Neural progenitor cell (in vitro differentiated cells): ENCODE results near the gene GRAMD2A. TPM values are rescaled to one million over a fixed set of nuclear protein-coding genes. Genes with fewer than 3 reads are reported as not detected.
A peak's percentile ranks its signal among the peaks of the same experiment; 100 is the strongest.

ENCODE experiments used
- DNase-seq: peaks from one replicate; pipeline ENCODE4 v3.0.0-alpha.2; 2016; ENCODE audit warnings: low spot score
- H2AFZ ChIP-seq: fragments of 200-600 bp; sonication (generic); replicated peaks from 2 replicates; pipeline ENCODE4 v1.6.1; 2016; ENCODE audit warnings: antibody characterized with exemption
- H3F3A ChIP-seq: fragments of 200-600 bp; sonication (generic); 2 replicates; pipeline ENCODE4 v1.6.1; 2016; ENCODE audit warnings: antibody characterized with exemption, low read depth
- H3K27ac ChIP-seq: fragments of 200-600 bp; sonication (generic); 2 replicates; pipeline ENCODE4 v1.5.1; 2016; ENCODE audit warnings: mild to moderate bottlenecking
- H3K27me3 ChIP-seq: fragments of 200-600 bp; sonication (generic); 2 replicates; pipeline ENCODE4 v1.6.1; 2016; ENCODE audit warnings: mild to moderate bottlenecking, moderate library complexity
- H3K36me3 ChIP-seq: fragments of 200-600 bp; sonication (generic); 2 replicates; pipeline ENCODE4 v1.5.1; 2016
- H3K4me1 ChIP-seq: fragments of 200-600 bp; sonication (generic); 2 replicates; pipeline ENCODE4 v1.6.1; 2016; ENCODE audit warnings: mixed run types
- H3K4me2 ChIP-seq: fragments of 200-600 bp; sonication (generic); 2 replicates; pipeline ENCODE4 v1.6.1; 2016
- H3K4me3 ChIP-seq: fragments of 200-600 bp; sonication (generic); 2 replicates; pipeline ENCODE4 v1.5.1; 2016
- H3K79me2 ChIP-seq: fragments of 200-600 bp; sonication (generic); 2 replicates; pipeline ENCODE4 v1.6.1; 2016; ENCODE audit warnings: low read depth
- H3K9ac ChIP-seq: fragments of 200-600 bp; sonication (generic); 2 replicates; pipeline ENCODE4 v1.6.1; 2016
- H3K9me3 ChIP-seq: fragments of 200-600 bp; sonication (generic); 2 replicates; pipeline ENCODE4 v1.5.1; 2016; ENCODE audit warnings: low read depth
- H4K20me1 ChIP-seq: fragments of 200-600 bp; sonication (generic); 2 replicates; pipeline ENCODE4 v1.6.1; 2016; ENCODE audit warnings: low read depth
- H3K27ac Mint-ChIP-seq: 3 replicates; pipeline ENCODE4 v1.8.0; 2021; ENCODE audit warnings: mixed read lengths
- H3K27me3 Mint-ChIP-seq: 2 replicates; pipeline ENCODE4 v1.8.0; 2022; ENCODE audit warnings: low read depth, mild to moderate bottlenecking, inconsistent platforms, moderate library complexity, mixed read lengths; ENCODE audit not compliant: insufficient read depth
- H3K36me3 Mint-ChIP-seq: 3 replicates; pipeline ENCODE4 v1.8.0; 2021; ENCODE audit warnings: mixed read lengths
- H3K4me1 Mint-ChIP-seq: 3 replicates; pipeline ENCODE4 v1.8.0; 2021; ENCODE audit warnings: mixed read lengths
- H3K4me3 Mint-ChIP-seq: 3 replicates; pipeline ENCODE4 v1.8.0; 2021; ENCODE audit warnings: mild to moderate bottlenecking, moderate library complexity, mixed read lengths
- H3K9me3 Mint-ChIP-seq: 3 replicates; pipeline ENCODE4 v1.8.0; 2020; ENCODE audit warnings: mixed read lengths
- EZH2 ChIP-seq: fragments of 200-600 bp; sonication (generic); IDR thresholded peaks from 2 replicates; pipeline ENCODE4 v1.6.1; 2017; ENCODE audit warnings: antibody characterized with exemption, mild to moderate bottlenecking, moderate library complexity
- EZH2phosphoT487 ChIP-seq: fragments of 200-600 bp; sonication (generic); IDR thresholded peaks from 2 replicates; pipeline ENCODE4 v1.6.1; 2017; ENCODE audit warnings: antibody characterized with exemption
- total RNA-seq: library from RNA; depleted of rRNA; stranded (reverse); fragments of >200 nt; gene quantifications from 2 replicates; pipeline ENCODE4 v1.2.3, GENCODE V29; 2015; ENCODE audit warnings: low replicate concordance
- TF ChIP-seq, protein P1 (sequence below): fragments of 200-600 bp; sonication (generic); IDR thresholded peaks from 2 replicates; pipeline ENCODE4 v1.5.1; 2017; ENCODE audit warnings: antibody characterized with exemption, mild to moderate bottlenecking

Gene GRAMD2A
- total RNA-seq, 1 donor from 2014 or later: 0.43 TPM

DNA sequence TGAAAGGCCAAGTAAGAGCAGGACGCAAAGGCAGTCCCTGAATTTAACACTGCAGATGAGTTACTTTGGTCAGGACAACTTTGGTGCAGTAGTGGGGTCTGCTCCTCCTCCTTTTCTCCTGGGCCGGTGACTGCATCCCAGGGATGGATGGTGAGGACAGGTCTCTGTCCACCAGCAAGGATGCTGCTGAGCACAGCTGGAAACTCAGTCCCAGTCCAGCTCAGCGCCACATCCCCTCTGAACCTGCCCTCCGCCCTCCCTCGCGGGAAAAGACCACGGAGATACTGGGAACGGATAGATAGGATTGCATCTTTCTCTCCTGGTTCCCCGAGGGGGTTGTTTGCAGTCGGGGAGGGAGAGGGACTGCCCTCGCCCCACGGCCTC lies 13.8 kb downstream of the GRAMD2A start:
- Histone ChIP-seq H3K79me2 (no peaks in the 10 kb centered on the region), H3K4me2 (peak overlapping the region; percentile 92), H3K36me3 (no peaks in the 10 kb centered on the region), H3K9ac (no peak overlapping the region), H2AFZ (peak overlapping the region; percentile 76), H3K9me3 (no peaks in the 10 kb centered on the region), H3K27ac (no peak overlapping the region), H3K4me3 (peak overlapping the region; percentile 52), H3K4me1 (peaks cover 18% of the 10 kb centered on the region), H3K27me3 (peaks cover 58% of the 10 kb centered on the region), H3F3A (peaks cover 7% of the 10 kb centered on the region), H4K20me1 (no peaks in the 10 kb centered on the region)
- no peak overlapping the region for H3K27ac Mint-ChIP-seq
- H3K4me1 Mint-ChIP-seq: peaks cover 33% of the 10 kb centered on the region
- H3K36me3 Mint-ChIP-seq: no peaks in the 10 kb centered on the region
- TF ChIP-seq EZH2phosphoT487: no peak
- TF ChIP-seq, protein P1, sequence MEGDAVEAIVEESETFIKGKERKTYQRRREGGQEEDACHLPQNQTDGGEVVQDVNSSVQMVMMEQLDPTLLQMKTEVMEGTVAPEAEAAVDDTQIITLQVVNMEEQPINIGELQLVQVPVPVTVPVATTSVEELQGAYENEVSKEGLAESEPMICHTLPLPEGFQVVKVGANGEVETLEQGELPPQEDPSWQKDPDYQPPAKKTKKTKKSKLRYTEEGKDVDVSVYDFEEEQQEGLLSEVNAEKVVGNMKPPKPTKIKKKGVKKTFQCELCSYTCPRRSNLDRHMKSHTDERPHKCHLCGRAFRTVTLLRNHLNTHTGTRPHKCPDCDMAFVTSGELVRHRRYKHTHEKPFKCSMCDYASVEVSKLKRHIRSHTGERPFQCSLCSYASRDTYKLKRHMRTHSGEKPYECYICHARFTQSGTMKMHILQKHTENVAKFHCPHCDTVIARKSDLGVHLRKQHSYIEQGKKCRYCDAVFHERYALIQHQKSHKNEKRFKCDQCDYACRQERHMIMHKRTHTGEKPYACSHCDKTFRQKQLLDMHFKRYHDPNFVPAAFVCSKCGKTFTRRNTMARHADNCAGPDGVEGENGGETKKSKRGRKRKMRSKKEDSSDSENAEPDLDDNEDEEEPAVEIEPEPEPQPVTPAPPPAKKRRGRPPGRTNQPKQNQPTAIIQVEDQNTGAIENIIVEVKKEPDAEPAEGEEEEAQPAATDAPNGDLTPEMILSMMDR: no peak
- no peak for TF ChIP-seq EZH2
- peaks cover 10% of the 10 kb centered on the region for H3K27me3 Mint-ChIP-seq
- H3K4me3 Mint-ChIP-seq: no peak overlapping the region
- H3K9me3 Mint-ChIP-seq: no peaks in the 10 kb centered on the region
- no peak for DNase-seq

DNA sequence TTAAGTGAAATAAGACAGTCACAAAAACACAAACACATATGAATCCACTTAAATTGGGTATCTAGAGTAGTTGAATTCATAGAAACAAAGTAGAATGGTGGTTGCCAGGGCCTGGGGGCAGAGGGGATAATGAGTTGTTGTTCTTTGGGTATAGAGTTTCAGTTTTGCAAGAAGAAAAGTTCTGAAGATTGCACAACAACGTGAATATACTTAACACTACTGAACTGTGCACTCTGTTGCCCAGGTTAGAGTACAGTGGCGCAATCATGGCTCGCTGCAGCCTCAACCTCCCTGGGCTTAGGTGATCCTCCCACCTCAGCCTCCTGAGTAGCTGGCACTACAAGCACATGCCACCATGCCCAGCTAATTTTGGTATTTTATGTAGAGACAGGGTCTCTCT lies 14.9 kb downstream of the GRAMD2A start:
- no peaks in the 10 kb centered on the region for H3K36me3 Mint-ChIP-seq
- H3K9me3 ChIP-seq: no peaks in the 10 kb centered on the region
- no peak overlapping the region for H3K9ac ChIP-seq
- H3K79me2 ChIP-seq: no peaks in the 10 kb centered on the region
- H3F3A ChIP-seq: peaks cover 7% of the 10 kb centered on the region
- H3K4me2 ChIP-seq: no peak overlapping the region
- H3K27me3 ChIP-seq: peaks cover 58% of the 10 kb centered on the region
- no peak overlapping the region for H3K27ac ChIP-seq
- H3K4me3 ChIP-seq: no peak overlapping the region
- no peaks in the 10 kb centered on the region for H3K9me3 Mint-ChIP-seq
- peaks cover 18% of the 10 kb centered on the region for H3K4me1 ChIP-seq
- H3K36me3 ChIP-seq: no peaks in the 10 kb centered on the region
- H3K4me1 Mint-ChIP-seq: peaks cover 34% of the 10 kb centered on the region
- no peaks in the 10 kb centered on the region for H4K20me1 ChIP-seq
- H3K27me3 Mint-ChIP-seq: peaks cover 10% of the 10 kb centered on the region
- no peak for DNase-seq
- H3K4me3 Mint-ChIP-seq: no peak overlapping the region
- H2AFZ ChIP-seq: no peak overlapping the region
- H3K27ac Mint-ChIP-seq: no peak overlapping the region
- TF ChIP-seq, protein P1: no peak
- no peak for TF ChIP-seq EZH2

DNA sequence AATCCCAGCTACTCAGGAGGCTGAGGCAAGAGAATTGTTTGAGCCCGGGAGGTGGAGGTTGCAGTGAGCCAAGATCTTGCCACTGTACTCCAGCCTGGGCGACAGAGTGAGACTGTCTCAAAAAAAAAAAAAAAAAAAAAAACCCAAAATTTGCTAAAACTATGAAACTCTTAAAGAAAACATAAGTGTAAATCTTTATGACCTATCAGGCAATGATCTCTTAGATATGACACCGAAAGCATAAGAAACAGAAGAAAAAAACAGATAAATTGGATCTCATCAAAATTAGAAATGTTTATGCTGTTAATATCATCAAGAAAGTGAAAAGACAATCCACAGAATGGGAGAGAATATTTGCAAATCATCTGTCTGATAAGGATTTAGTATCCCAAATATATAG lies 15.3 kb downstream of the GRAMD2A start:
- no peaks in the 10 kb centered on the region for H3K36me3 Mint-ChIP-seq
- peaks cover 18% of the 10 kb centered on the region for H3K4me1 ChIP-seq
- peaks cover 11% of the 10 kb centered on the region for H3K27me3 Mint-ChIP-seq
- no peaks in the 10 kb centered on the region for H3K9me3 Mint-ChIP-seq
- H3K27ac Mint-ChIP-seq: no peak overlapping the region
- no peak for DNase-seq
- no peak overlapping the region for H3K4me3 ChIP-seq
- peaks cover 38% of the 10 kb centered on the region for H3K4me1 Mint-ChIP-seq
- H4K20me1 ChIP-seq: no peaks in the 10 kb centered on the region
- H3K36me3 ChIP-seq: no peaks in the 10 kb centered on the region
- no peak overlapping the region for H2AFZ ChIP-seq
- no peak overlapping the region for H3K4me3 Mint-ChIP-seq
- H3K27me3 ChIP-seq: peaks cover 53% of the 10 kb centered on the region
- no peaks in the 10 kb centered on the region for H3K79me2 ChIP-seq
- TF ChIP-seq EZH2phosphoT487: no peak
- TF ChIP-seq, protein P1: no peak
- no peak for TF ChIP-seq EZH2
- H3K27ac ChIP-seq: no peak overlapping the region
- H3K9ac ChIP-seq: no peak overlapping the region
- H3K9me3 ChIP-seq: no peaks in the 10 kb centered on the region
- H3F3A ChIP-seq: peaks cover 7% of the 10 kb centered on the region
- no peak overlapping the region for H3K4me2 ChIP-seq
